ENCODE results near the gene LRRC4C.
A peak's percentile ranks its signal among the peaks of the same experiment; 100 is the strongest.

LRRC4C gene

DNA sequence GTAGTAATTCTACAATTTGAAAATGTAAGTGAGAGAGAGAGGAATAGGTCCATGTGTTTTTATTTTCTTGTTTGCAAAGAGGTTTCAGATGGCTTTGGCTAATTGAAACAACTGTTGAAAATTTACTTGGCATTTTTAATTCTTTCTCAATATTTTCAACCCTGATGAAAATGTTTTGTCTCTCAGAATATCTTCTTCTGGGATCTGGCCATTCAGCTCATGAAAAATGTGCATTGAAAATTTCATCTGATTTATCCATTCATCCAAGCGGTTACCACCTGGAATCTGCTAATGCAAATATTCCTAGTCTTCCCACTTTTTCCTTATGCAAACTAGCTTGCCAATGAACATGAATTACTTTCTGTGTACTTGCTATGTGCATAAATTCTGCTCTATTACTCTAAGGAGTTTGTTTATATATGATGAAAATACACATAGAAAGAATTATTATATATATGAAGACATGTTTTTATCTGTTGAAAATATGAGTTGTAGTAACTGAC lies 621.2 kb downstream of the LRRC4C start:
- DNase-seq: no peak

DNA sequence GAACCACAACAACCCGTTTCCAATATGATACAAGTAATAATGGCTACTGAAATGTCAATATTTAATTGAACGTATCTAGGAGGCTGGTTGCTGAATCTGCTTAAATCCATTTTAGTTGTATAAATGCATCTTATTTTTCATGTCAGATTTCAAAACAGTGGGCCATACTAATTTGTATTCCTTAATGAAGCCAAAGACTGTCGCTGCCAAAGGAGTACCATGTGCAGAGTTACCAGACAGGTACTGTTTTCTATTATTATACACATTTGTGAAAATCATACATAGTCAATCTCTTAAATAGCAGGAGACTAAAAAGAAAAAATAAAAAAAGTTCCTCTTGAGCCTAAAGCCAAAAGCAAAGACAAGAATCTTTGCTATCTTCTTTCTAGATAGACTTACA lies 632.3 kb downstream of the LRRC4C start:
- DNase-seq: no peak

DNA sequence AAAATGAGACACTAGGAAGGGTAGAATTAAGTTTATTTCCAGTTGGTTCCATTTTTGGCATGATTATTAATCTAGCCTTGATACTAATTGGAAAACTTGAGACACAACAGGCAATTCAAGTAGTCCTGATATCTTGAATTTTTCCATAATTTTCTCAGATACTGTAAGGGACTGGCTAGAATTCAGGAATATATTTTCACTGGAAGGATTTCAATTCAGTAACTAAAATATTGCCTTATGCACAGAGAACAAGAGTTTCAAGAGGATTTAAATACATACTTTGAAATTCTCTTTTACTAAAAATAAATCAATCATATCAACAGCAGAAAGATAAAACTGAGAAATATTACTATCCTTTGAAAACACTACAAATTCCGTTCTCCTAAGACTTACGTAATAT lies 632.9 kb downstream of the LRRC4C start:
- no peak for DNase-seq

DNA sequence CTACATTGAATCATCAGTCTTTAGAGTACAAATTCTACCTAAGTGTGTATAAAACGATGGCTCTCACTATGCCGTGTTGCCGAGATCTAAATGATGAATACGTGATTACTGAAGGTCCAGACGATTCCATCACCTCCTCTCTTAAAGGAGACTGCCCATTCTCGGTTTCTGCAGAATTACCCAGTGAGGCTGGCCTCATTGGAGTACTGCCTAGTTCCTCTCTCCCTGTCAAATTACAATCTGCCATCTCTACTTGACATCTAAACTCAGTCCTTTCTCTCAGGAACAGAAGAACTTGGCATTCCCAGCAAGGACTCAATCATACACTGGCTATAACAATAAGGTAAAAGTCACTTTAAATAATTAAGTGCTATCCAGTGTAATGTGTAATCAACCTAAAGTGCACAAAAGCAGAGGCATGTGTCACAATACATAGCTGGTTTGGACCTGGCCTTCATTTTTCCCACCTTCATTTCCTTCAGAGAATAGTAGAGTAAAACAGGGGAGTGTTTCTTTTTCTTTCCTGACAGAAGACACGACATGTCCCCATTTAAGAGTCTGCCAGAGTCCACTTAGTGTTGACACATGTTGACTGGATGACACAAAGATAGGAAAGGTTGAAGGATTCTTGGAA lies 634.1 kb downstream of the LRRC4C start:
- DNase-seq: no peak

DNA sequence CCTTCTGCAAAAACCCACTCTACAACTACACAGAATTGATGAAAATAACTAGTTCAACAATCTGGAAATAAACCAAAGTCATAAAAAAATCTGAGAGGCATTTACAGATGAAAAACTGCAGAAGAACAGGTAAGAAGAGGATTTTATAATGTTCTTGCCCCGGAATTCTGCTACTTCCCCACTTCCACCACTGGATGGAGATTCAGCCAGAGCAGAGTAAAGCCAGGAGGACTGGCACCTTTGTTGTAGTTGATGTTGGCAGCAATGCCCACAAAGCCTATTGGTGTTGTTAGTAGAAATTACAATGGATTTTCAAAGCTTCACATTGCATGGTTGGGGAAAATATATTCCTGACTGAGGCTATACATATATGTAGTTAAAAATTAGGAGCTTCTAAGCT lies 640.2 kb downstream of the LRRC4C start:
- no peak for DNase-seq

DNA sequence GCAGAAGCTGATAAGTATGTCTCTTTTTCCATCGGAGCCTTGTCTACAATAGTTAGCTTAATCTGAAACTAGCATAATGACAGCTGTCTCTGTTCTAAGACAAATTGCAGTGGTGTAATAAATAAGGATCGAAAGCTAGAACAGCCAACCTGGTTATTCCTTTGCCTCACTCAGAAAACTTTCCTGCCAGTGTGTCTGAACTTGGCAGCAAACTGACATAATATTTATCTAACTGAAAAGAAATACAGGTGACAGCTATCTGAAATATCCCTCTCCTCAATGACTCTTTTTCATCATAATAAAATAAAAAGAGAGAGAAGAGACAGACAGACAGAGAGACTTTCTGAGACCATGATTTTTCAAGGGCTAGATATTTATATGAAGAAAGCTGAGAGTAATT lies 642.5 kb downstream of the LRRC4C start:
- DNase-seq: no peak

DNA sequence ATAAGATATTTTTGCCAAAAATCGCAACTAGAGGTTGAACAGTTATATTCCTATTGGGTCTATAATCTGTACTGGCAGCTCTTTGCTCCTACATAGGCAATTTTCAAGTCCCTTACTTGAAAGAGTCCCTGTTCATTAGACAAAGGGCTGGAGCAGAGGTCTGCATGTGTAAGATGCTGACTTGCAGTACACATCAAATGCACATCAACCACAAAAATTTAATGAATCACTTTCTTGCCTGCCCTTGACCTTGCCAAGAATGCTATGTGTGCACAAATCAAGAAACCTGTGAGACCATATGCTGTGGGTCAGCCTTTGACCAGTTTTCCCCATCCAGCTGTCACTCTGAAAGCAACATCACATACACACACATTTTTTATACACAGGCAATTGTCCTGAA lies 661.5 kb downstream of the LRRC4C start:
- no peak for DNase-seq

DNA sequence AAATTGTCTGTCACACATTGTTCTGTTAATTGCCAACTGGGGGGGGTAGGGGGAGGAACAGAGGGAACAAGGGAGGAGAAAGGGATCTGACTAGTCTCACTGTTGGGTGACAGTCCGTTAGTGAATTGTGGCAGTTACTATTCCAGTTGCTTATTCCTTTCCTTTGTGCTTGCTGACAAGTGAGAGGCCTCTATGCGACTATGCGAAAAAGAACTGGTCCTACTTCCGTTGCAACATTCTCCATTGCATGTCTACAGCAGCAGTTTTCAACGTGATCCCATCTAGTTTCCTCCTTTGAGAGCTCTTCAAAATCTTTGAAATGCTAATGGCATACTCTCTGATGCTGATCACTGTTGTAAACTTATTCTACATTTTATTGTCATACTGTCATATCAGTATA lies 672.2 kb downstream of the LRRC4C start:
- no peak for DNase-seq

DNA sequence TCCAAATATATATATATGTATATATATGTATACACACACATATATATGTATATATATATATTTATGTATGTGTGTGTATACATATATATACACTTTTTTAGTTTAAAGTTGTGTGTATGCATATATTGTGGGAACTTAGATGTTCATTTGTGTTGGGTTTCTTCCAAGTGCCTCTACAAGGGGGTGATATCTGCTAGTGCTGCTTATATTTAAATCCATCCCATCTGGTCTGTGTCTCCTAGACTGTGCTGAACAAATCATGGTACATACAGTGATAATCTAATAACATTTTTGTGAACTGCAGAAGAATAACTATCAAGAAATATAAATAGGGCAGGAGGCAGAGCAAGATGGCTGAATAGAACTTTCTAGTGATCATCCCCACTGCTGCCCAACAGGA lies 696.4 kb downstream of the LRRC4C start:
- DNase-seq: no peak

DNA sequence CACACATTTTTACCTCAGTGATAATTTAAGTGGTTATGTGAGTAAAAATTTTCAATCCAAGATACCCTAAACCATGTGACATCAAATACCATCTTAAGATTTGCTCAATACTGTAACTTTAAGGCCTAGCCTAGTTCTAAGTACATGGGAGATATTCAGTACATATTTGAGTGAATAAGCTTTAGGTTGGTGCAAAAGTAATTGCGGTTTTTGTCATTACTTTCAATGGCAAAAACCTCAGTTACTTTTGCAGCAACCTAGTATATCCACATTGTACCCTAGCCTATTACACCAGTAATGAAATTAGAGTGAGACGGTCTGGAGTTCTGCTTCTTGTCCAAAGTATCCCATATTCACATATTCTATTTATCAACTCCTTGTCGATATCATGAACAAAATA lies 700.1 kb downstream of the LRRC4C start:
- DNase-seq: no peak

DNA sequence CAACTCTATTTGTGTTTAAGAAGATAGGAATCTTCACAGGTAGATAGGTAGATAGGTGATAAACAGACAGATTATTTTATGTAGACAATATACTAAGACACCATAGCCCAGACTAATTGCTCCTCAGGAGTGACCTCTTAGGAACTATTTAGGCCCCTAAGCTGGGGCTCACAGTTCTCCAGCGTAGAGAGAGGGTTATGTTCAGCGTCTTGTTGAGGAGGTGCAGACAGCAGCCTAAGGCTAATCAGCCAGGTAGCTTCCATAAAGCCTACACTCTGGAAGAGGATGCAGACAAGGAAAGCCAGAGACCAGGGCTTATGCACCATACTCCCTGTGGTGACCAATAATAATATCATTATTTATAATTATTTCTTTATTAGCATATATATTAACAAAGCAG lies 705.2 kb downstream of the LRRC4C start:
- DNase-seq: no peak

DNA sequence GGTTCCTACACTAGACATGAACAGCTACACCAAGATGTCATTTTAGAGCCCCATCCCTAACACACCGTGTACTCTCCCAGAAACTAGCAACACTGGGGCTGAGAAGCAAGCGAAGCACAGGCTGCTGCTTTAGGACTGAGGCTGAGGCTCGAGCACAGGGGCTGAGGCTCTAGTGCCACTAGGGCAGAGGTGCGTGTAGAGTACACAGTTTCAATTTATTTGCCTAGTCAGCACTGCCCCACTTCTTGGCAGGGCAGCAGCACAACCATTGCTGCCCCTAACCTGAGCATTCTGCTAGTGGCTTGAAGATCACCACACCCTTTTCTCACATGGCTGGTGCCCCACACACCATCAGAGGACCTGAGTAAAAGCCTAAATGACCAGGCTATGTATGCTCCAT lies 713.2 kb downstream of the LRRC4C start:
- no peak for DNase-seq

DNA sequence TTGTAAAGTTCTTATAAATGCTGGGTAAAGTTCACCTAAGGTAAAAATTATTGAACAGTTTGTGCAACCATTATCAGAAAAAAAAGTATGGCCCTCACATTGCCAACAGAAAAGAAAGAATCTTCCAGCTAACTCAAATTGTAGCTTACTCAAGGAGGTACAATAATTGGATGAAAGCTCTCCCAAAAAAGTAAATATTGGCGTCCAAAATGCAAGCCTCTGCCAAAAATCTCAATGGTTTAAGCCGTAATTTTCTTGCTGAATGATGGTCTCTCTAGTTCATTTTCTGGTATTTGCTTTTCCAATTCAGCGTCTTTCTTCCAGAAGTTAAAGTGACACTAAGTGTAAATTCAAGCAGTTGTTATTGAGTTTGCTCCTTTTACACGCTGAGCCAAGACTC lies 727.3 kb downstream of the LRRC4C start:
- DNase-seq: no peak

DNA sequence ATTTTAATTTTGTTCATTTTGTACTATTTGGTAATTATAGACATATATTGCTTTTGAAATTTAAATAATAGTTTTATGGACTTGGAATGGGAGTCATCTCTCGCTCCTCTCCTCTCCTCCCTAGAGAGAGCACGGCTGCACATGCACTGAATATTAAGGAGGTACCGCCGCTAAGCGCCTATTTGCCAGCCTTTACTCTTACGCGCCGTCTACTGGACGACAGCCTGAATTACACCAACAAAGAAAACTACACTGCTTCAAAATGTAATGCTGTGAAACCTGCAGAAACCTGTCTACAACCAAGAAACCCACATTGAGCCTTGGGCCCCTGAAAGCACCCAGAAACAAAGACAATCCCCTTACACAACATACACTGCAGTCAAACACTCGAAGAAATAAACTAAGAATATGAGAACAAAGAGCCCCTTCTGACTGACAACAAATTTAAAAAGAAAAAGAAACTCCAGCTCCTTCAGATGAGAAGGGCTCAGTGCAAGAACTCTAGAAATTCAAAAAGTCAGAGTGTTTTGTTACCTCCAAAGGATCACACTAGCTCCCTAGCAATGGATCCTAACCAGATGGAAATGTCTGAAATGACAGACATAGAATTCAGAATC lies 737.2 kb downstream of the LRRC4C start:
- DNase-seq: peak; percentile 1

DNA sequence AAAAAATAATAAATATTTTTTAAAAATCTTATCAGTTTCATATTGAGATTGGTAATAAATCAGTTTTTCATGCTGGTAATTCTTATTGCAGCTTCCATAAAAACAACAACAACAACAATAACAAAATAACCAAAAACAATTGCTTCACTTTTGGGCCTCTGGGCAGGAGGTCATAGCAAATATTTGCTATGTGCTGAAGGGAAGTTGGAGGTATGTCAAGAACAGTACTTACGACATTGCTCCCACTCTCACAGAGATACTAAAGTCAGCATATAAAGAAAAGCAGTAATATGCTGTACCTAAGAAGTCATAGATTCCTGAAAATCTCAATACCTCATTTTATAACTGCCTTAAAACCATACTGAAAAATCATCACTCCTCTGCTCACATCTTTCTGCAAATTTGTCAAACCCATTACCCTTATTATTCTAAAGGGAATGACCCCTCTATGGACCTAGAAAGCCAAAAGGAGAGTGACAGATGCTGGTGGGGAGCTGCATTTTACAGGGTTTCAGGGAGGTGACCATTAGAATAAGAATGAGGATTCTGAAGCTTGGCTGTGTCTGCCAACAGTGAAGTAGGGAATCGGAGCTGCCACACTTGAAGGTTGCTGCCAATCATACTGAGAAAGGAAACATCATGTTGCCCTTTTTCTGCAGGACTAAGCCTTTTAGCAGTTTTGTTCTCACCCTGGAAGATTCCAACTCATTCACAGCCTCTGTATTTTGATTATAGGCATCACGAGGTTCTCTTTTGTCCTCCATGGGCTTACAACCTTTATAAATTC lies 742.9 kb downstream of the LRRC4C start:
- no peak for DNase-seq

DNA sequence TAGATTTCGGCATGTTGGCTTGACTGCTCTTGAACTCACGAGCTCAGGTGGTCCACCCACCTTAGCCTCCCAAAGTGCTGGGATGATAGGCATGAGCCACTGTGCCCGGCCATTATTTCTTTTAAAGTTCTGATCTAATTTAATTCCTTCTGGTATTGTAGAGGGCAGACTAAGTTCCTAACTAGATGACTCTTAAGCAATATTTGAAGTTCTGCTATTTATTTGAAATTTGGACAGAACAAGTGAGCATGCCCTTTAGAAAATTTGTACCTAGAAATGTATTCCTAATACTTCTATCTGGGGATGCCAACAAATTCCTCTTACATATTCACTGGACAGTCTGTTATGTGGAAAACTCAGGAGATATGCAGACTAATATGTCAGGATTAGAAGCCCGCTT lies 746.4 kb downstream of the LRRC4C start:
- no peak for DNase-seq

DNA sequence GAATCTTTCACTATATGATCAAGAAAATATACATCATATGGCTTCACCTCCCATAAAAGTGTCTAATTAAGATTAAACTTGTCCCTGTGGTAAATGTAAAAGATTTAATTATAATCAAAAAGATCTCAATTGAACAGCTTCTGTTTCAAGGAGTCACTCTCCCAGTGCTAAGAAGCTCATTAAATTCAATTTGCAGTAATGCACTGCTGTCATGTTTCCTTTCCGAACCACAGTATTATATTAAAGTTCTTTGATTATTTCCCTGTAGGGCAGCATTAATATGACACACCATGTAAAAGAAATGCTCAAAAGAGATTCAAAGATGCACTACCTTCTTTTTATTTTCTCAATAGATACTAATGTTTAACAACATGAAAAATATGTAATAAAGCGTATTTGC lies 758.4 kb downstream of the LRRC4C start:
- no peak for DNase-seq

DNA sequence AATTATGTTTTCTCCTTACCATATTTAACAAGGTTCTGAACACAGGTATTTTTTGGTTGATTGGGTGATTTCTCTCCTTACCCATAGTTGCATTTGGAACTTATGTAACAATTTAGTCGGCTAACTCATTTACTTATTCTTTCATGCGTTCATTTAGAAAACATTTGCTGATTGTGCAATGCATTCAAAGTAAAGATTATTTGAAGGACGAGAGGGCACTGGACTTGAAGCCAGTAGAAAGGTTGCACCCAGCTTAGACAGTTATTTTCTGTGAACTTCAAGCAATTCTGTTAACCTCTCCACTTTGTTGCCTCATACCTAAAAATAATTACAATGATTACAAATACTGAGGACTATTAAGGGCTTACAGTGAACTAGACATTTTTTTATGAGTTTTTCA lies 769.6 kb downstream of the LRRC4C start:
- DNase-seq: no peak

DNA sequence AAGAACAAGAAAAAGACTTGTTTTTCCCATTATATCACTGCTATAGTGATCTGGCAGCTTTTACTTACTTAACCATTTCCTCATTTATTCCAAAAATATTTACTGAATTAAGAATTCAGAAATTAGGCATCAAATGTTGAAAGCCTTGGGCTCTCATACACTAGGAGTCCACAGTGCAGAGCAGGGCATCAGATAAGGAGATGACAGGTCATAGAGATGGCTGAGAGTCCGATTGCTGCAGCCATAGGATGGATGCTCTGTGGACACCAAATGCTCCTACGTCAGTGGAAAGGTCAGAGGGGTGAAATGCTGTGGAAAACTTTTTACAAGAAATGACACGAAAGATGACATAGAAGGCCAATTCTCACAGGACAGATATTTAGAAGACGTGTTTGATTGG lies 771.1 kb downstream of the LRRC4C start:
- DNase-seq: no peak

DNA sequence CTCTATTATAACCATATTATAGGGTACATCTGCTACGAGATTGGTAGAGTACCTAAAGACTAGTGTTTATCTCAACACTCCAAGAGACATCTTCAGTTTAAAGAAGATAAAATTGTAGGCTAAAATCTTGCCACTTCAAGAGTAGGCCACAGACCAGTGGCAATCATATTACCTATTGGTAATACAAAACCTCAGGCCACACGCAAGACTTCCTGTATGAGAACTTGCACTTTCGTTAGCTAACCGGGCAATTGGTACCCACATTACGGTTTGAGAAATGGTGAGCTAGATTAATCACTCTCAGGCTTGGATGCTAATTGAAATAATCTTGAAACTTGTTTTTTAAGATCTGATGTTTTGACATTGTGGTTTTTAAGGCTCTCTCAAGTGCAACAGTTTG lies 772.7 kb downstream of the LRRC4C start:
- no peak for DNase-seq

DNA sequence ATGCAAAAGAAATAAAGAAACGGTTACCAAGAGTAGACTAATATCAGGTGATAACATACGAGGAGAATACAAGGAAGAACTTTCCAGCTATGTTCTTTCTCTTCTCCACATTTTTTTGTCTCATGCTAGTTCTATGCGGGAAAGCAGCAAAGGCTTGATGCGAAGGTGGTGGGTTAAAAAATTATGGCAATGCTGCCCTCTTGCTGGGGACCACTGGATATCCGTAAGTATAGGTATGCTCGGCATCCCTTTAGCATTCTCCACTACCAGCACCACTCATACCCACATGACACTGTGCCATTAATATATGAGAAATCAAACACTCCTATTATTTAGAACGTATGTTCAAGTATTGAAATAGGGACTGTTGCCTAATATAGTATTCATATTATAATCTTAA lies 776.4 kb downstream of the LRRC4C start:
- DNase-seq: no peak

DNA sequence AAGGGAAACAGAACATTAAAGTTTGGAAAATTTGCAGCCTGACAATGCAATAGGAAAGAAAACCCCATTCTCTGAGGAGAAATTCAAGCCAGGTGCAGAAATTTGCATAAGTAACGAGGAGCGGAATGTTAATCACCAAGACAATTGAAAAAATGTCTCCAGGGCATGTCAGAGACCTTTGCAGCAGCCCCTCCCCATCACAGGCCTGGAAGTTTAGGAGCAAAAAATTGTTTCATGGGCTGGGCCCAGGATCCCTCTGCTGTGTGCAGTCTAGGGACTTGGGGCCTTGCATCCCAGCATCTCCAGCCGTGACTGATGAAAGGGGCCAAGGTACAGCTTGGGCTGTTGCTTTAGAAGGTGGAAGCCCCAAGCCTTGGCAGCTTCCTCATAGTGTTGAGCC lies 780.2 kb downstream of the LRRC4C start:
- DNase-seq: no peak

DNA sequence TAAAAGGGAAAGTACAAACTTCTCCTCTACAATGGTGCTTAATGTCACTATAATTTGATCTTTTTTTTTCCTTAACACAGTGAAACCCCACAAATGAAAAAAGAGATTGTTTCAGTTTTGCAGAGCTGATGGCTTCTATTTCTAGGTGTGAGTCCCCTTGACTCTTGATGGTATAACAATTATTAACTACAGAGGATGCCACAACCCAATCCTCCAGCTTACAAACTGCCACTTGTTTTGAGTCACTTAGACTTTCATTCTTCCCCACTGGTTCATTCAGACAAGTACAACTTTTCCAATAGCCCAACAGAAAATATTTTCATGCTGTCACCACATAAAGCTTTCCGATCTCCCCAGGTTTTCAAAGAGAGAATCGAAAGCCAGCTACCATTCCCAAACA lies 812.2 kb downstream of the LRRC4C start:
- no peak for DNase-seq

DNA sequence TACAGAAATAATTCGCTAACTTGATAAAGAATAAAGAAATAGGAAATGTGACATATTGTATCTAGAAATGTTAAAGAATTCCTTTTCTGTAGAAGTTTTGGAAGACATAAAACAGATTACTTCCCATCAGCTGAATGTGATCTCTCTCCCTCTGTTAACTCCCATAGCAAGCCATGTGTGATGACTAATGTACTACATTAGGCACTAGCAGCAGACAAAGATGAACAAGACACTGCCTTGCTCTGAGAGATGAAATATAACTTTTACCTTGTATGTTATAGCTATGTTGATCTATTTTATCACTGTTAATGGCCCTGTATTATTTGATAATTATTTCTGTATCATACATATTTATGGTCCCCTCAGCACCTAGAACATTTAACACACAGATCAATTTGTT lies 817.2 kb downstream of the LRRC4C start:
- DNase-seq: no peak
